IPS-NIHi7 (cell line): ENCODE results near the gene VPS9D1.
"Not testable (repeated sequence)": the region's sequence is repeated elsewhere in the genome, so short reads cannot be mapped to it uniquely, and the experiment has no call there.

Experiments used
- DNase-seq: peaks from one replicate; pipeline ENCODE4 v3.0.0; 2012; ENCODE audit warnings: mixed read lengths; ENCODE audit errors: extremely low spot score

Gene VPS9D1

GRCh38 chr16:89695086-89695874, 25.4 kb downstream of the VPS9D1 start:
- DNase-seq: no peak

GRCh38 chr16:89694784-89695085, 26.0 kb downstream of the VPS9D1 start:
- DNase-seq: not testable (repeated sequence)

DNA sequence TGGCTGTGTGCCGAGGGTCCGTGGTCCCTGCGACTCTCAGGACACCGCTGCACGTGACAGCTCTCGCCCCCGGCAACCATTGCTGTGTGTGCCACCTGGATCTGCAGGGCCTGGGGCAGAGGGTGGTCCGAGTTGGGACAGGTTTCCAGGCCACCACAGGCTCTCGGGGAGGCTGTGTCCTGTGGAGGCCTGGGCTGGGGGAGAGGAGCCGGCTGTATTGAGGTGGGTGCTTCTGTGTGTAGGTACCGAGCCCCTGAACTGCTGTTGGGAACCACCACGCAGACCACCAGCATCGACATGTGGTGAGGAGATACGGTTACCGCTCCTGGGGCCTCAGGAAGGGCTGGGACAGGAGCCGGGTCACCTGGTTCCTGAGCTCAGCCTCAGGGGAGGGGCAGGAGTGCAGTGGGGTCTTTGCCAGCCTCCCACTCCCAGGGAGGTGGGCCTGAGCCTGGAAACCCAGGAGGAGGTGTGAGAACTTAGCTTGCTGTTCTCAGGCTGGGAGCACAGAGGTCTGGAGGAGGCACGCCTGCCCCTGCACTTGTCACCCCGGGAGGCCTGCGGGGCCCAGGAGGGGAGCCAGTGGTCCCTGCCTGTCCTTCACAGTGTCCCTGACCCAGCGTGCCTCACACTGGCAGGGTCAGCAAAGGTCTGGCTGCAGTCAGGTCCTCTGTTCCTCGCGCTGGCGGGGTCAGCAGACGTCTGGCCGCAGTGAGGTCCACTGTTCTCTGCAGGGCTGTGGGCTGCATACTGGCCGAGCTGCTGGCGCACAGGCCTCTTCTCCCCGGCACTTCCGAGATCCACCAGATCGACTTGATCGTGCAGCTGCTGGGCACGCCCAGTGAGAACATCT, 26.5 kb downstream of the VPS9D1 start:
- no peak for DNase-seq

- DNase-seq: no peak
These were observed 27.4 kb downstream of the VPS9D1 start for GRCh38 chr16:89693289-89693731.

DNA sequence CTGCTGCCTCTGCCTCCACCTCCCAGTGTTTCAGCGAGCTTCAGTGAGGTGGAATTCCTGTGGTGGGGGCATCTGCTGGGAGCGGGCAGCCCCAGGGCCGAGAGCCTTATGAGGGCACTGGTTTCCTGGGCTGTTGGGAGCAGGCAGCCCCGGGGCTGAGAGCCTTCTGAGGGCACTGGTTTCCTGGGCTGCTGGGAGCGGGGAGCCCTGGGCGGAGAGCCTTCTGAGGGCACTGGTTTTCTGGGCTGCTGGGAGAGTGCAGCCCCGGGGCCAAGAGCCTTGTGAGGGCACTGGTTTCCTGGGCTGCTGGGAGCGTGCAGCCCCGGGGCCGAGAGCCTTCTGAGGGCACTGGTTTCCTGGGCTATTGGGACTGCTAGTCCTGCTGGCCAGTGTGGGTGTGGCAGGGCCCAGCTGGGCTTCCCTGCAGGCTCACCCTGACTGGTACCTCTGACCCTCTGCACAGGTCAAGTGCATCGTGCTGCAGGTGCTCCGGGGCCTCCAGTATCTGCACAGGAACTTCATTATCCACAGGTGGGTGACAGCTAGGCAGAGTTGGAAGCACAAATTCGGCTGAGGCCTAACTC, 28.6 kb downstream of the VPS9D1 start:
- DNase-seq: no peak

DNA sequence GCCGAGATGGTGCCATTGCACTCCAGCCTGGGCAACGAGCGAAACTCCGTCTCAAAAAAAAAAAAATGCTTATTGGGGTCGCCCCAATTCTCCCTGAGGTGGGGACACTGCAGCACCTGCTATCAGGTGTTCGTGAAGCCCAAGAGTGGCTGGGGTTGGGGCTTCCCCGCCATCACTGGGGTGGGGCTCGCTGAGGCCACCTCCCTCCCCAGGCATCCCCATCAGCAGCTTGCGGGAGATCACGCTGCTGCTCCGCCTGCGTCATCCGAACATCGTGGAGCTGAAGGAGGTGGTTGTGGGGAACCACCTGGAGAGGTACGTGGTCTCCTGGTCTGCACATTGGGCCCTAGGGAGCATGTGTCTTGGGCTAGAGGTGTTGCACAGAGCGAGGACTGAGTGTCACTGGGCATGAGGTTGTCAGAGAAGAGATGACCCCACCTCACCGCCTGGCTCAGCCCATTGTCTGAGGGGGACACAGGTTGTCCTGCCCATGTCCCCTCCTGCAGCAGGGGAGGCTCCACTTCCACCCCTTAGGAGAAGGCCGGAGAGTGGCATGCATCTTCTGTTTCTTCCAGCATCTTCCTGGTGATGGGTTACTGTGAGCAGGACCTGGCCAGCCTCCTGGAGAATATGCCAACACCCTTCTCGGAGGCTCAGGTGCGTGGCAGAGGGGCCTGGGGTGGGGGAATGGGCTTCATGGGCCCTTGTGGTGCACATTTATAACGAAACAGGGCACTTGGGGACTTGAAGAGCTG, 29.3 kb downstream of the VPS9D1 start:
- no peak for DNase-seq

GRCh38 chr16:89690392-89690901, 30.3 kb downstream of the VPS9D1 start:
- no peak for DNase-seq

GRCh38 chr16:89689621-89690020, 31.1 kb downstream of the VPS9D1 start:
- DNase-seq: not testable (repeated sequence)

GRCh38 chr16:89689142-89689541, 31.6 kb downstream of the VPS9D1 start:
- DNase-seq: no peak

- DNase-seq: no peak
These were observed 32.3 kb downstream of the VPS9D1 start for GRCh38 chr16:89688395-89688794.

GRCh38 chr16:89687092-89687940, 33.4 kb downstream of the VPS9D1 start:
- DNase-seq: no peak

DNA sequence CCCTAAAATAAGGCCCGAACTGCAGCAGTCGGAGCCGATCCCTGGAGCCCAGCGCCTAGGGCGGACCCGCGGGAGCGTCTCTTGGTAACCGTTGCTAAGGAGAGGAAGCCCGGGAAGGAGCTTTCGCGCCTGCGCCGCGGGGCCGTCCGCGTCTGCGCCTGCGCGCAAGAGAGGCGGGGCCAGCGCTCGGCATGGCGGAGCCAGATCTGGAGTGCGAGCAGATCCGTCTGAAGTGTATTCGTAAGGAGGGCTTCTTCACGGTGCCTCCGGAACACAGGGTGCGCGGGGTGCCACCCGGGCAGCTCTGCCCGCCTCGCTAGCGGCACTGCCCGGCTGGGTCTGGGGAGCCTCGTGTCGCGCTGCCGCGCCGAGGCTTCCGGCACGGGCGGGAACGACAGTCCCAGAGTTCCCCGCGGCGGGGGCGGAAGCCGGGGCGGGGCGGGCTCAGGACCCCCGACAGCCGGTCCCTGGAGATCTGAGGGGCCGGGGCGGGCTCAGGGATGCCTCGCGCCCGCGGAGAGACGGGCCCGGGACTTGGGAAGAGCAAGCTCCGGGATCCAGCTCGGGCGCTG, 34.1 kb downstream of the VPS9D1 start, which contains the start of gene CDK10:
CDK10 (plus strand) TSS at position 170 of the 572 bp plus-strand sequence; CDS start at position 192, 22 bp downstream.
- DNase-seq: peak; percentile 98

GRCh38 chr16:89685916-89686315, 34.8 kb downstream of the VPS9D1 start:
- DNase-seq: no peak

GRCh38 chr16:89678258-89678657, 42.4 kb downstream of the VPS9D1 start:
- no peak for DNase-seq

- DNase-seq: no peak
These were observed 48.3 kb downstream of the VPS9D1 start for GRCh38 chr16:89672177-89672941.

GRCh38 chr16:89671565-89671964, 49.1 kb downstream of the VPS9D1 start:
- DNase-seq: not testable (repeated sequence)

DNA sequence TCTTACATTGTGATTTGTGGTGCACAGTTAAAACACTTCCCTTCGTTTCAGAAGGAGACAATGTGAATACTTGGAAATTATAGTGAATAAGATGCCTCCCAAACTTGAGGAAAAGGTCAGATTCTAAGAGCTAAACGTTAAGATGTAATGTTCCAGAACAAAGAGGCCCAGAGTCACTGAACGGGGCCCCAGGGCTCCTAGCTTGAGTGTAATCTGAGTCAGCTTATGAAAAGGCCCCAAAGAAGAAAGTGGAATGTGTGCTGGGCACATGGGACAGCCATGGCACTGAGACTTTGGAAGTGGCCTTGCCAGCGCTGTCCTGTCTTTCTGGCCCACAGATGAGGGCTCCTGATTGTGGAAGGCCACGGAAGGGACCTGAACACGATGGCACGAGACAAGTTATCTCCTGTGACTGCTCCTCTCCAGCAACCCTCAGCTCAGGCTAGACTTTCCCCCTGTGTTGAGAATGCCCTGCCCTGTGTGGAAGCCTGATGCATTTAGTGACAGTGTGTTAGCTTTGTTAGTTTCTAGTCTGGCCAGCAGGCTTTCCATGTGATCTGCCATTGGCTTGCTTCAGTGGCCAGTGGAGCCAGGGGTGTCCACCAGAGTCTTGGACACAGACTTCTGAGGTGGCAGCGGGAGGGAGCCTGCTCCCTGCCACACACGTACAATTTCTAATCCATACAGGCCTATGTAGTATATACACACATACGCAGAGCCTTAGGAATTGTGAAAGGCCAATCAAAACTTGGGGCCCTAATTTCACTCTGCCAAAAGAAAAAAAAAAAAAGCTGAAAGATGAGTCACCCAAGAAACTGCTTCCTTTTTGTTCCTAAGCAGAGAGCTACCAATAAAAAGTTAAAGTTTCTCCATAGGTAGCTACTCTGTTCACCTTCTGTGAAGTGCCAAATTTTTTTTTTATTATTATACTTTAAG, 49.9 kb downstream of the VPS9D1 start:
- DNase-seq: no peak

GRCh38 chr16:89669755-89670154, 50.9 kb downstream of the VPS9D1 start:
- no peak for DNase-seq
